PC-3 (cell line): ENCODE results near the gene SNX9. TPM values are rescaled to one million over a fixed set of nuclear protein-coding genes. Genes with fewer than 3 reads are reported as not detected.

Source experiments
- ATAC-seq: fragments of 200-7000 bp; cut with Tn5 transposase; 2 replicates; pipeline ENCODE4 v1.9.1; 2020; ENCODE audit warnings: mild to moderate bottlenecking, moderate library complexity
- BruUV-seq: library from RNA; stranded (reverse); fragments of 400-500 nt; replicated peaks from 2 replicates; lab custom pipeline; 2021; lab: Mats Ljungman, UMichigan
- CTCF ChIA-PET: fragments of 300-600 bp; sonication (Branson Sonifier 250); formaldehyde crosslinking; loops from one replicate; lab custom pipeline; 2022; ENCODE audit warnings: antibody characterized with exemption; lab: Charles Lee
- POLR2A ChIA-PET: fragments of 300-600 bp; sonication (Branson Sonifier 250); formaldehyde crosslinking; loops from one replicate; lab custom pipeline; 2022; ENCODE audit warnings: antibody characterized with exemption; ENCODE audit not compliant: unreplicated experiment; lab: Charles Lee
- DNase-seq: peaks from one replicate; pipeline ENCODE4 v3.0.0-alpha.2; 2015
- H2AFZ ChIP-seq: fragments of 300-600 bp; sonication (generic); 2 replicates; pipeline ENCODE4 v1.6.0; 2016; ENCODE audit warnings: antibody characterized with exemption, low read length
- H3F3A ChIP-seq: fragments of 300-600 bp; sonication (generic); one replicate; pipeline ENCODE4 v1.6.0; 2017; ENCODE audit warnings: antibody characterized with exemption, low read length, control low read depth, mild to moderate bottlenecking; ENCODE audit not compliant: unreplicated experiment
- H3K27ac ChIP-seq: fragments of 300-600 bp; sonication (generic); 2 replicates; pipeline ENCODE4 v1.5.1; 2016; ENCODE audit warnings: mild to moderate bottlenecking, low read length
- H3K27me3 ChIP-seq: fragments of 300-600 bp; sonication (generic); 2 replicates; pipeline ENCODE4 v1.6.1; 2016; ENCODE audit warnings: low read length, mixed read lengths
- H3K36me3 ChIP-seq: fragments of 300-600 bp; sonication (generic); 2 replicates; pipeline ENCODE4 v1.6.1; 2016; ENCODE audit warnings: low read depth, mixed run types, low read length, mixed read lengths
- H3K4me1 ChIP-seq: fragments of 300-600 bp; sonication (generic); 2 replicates; pipeline ENCODE4 v1.5.1; 2016; ENCODE audit warnings: low read length; ENCODE audit not compliant: insufficient read depth
- H3K4me2 ChIP-seq: fragments of 300-600 bp; sonication (generic); 2 replicates; pipeline ENCODE4 v1.6.0; 2016; ENCODE audit warnings: low read length
- H3K4me3 ChIP-seq: fragments of 300-600 bp; sonication (generic); 2 replicates; pipeline ENCODE4 v1.5.1; 2016; ENCODE audit warnings: mild to moderate bottlenecking, low read length, mixed read lengths
- H3K79me2 ChIP-seq: fragments of 300-600 bp; sonication (generic); 2 replicates; pipeline ENCODE4 v1.6.1; 2017; ENCODE audit warnings: low read length, mixed read lengths
- H3K9ac ChIP-seq: fragments of 300-600 bp; sonication (generic); 2 replicates; pipeline ENCODE4 v1.6.0; 2016; ENCODE audit warnings: mild to moderate bottlenecking, low read length
- H3K9me2 ChIP-seq: fragments of 300-600 bp; sonication (generic); replicated peaks from 2 replicates; pipeline ENCODE4 v1.6.1; 2016; ENCODE audit warnings: mixed run types, low read length, mixed read lengths
- H3K9me3 ChIP-seq: fragments of 300-600 bp; sonication (generic); 2 replicates; pipeline ENCODE4 v1.6.1; 2016; ENCODE audit warnings: low read length, mixed read lengths
- H4K20me1 ChIP-seq: fragments of 300-600 bp; sonication (generic); 2 replicates; pipeline ENCODE4 v1.6.1; 2016; ENCODE audit warnings: low read length, mixed read lengths
- CTCF ChIP-seq: fragments of 300-600 bp; sonication (generic); conservative IDR thresholded peaks from 2 replicates; pipeline ENCODE4 v1.5.1; 2017; ENCODE audit warnings: antibody characterized with exemption, low read depth, mild to moderate bottlenecking, low read length
- EZH2 ChIP-seq: fragments of 300-600 bp; sonication (generic); IDR thresholded peaks from one replicate; pipeline ENCODE4 v1.6.1; 2017; ENCODE audit warnings: antibody characterized with exemption, mild to moderate bottlenecking, low read length; ENCODE audit not compliant: unreplicated experiment
- EZH2phosphoT487 ChIP-seq: fragments of 300-600 bp; sonication (generic); IDR thresholded peaks from 2 replicates; pipeline ENCODE4 v1.6.1; 2018; ENCODE audit warnings: mild to moderate bottlenecking, antibody characterized with exemption, low read length, borderline replicate concordance
- intact Hi-C: fragments of 100-400 bp; cut with micrococcal nuclease; formaldehyde crosslinking; loops from 2 replicates; pipeline ENCODE4 v1.9.0; 2023
- total RNA-seq: library from RNA; depleted of rRNA; stranded (reverse); fragments of >200 nt; gene quantifications from 2 replicates; pipeline ENCODE4 v1.2.3, GENCODE V29; 2014

Gene SNX9
- total RNA-seq, 1 experiment from 2014 or later: 18.0 TPM

GRCh38 chr6:157956171-157956730, 133.2 kb downstream of the SNX9 start:
- ATAC-seq (no peak), DNase-seq (no peak)
- no peaks in the 10 kb centered on the region for H3K9me2 ChIP-seq
- no peak for TF ChIP-seq EZH2
- no peak for TF ChIP-seq EZH2phosphoT487
- TF ChIP-seq CTCF: no peak
- H3F3A ChIP-seq: no peaks in the 10 kb centered on the region
- no peak overlapping the region for H2AFZ ChIP-seq
- H3K27ac ChIP-seq: no peak overlapping the region
- H3K79me2 ChIP-seq: no peaks in the 10 kb centered on the region
- H3K9me3 ChIP-seq: 0 out of 2 replicates have a peak, but pooled peaks cover 4% of the 10 kb centered on the region
- H3K4me2 ChIP-seq: no peak overlapping the region
- no peaks in the 10 kb centered on the region for H4K20me1 ChIP-seq
- H3K27me3 ChIP-seq: no peaks in the 10 kb centered on the region
- no peak overlapping the region for H3K9ac ChIP-seq
- intact Hi-C loops: no loop called here
- H3K36me3 ChIP-seq: no peaks in the 10 kb centered on the region
- H3K4me3 ChIP-seq: no peak overlapping the region
- POLR2A ChIA-PET: no interaction called here
- peaks cover 10% of the 10 kb centered on the region for H3K4me1 ChIP-seq
- BruUV-seq: no TSS peak
- CTCF ChIA-PET: no interaction called here

DNA sequence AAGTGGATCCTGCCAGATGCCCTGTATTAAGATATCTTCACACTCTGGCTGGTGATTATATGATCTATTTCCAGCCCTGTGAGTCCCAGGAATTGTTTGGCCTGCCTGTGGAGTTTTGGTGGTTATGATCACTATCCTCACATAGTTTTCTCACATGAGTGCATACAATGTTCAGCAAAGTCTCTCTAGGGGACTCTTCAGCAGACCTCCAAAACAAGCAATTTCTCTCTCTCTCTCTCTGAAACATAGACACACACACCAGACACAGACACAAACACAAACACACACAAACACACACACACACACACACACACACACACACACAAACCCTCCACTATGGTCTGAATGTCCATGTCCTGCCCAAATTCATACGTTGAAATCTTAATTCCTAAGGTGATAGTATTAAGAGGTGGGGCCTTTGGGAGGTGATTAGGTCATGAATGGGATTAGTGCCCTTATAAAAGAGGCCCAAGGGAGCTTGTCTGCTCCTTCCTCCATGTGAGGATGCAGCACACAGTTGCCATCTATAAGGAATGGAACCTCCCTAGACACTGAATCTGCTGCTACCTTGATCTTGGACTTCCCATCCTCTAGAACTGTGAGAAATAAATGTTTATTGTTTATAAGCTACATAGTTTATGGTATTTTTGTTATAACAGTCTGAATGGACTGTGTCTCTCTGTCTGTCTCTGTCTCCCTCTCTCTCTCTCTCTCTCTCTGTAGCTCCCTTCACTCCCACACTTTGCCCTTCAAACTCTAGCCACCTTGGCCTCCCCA, 136.6 kb downstream of the SNX9 start:
- no peaks in the 10 kb centered on the region for H3K79me2 ChIP-seq
- TF ChIP-seq EZH2 (no peak), EZH2phosphoT487 (no peak), CTCF (no peak)
- DNase-seq (no peak), ATAC-seq (no peak)
- no peaks in the 10 kb centered on the region for H3K36me3 ChIP-seq
- POLR2A ChIA-PET: no interaction called here
- intact Hi-C loops: no loop called here
- H3K27me3 ChIP-seq: no peaks in the 10 kb centered on the region
- no peak overlapping the region for H3K4me2 ChIP-seq
- H3K9me3 ChIP-seq: 0 out of 2 replicates have a peak, but pooled peaks cover 4% of the 10 kb centered on the region
- CTCF ChIA-PET: no interaction called here
- H3K9ac ChIP-seq: no peak overlapping the region
- no peaks in the 10 kb centered on the region for H3K9me2 ChIP-seq
- no peaks in the 10 kb centered on the region for H4K20me1 ChIP-seq
- BruUV-seq: no TSS peak
- no peaks in the 10 kb centered on the region for H3F3A ChIP-seq
- H3K27ac ChIP-seq: no peak overlapping the region
- no peak overlapping the region for H3K4me3 ChIP-seq
- H3K4me1 ChIP-seq: no peaks in the 10 kb centered on the region
- no peak overlapping the region for H2AFZ ChIP-seq
